A673 (cell line): Measurements from ENCODE around the gene KATNB1.

Experiments used
- EZH2 ChIP-seq: fragments of 200-600 bp; sonication (generic); IDR thresholded peaks from 2 replicates; pipeline ENCODE4 v1.6.1; 2017; ENCODE audit warnings: borderline replicate concordance, low read depth, mild to moderate bottlenecking, mixed read lengths, antibody characterized with exemption, low read length; ENCODE audit not compliant: poor library complexity, severe bottlenecking
- TF ChIP-seq, protein P1 (sequence below): fragments of 300-800, 200-600 bp; sonication (generic); conservative IDR thresholded peaks from 2 replicates; pipeline ENCODE4 v1.5.1; 2017; ENCODE audit warnings: low read depth, mild to moderate bottlenecking, antibody characterized with exemption, low read length, moderate library complexity, mixed read lengths

DNA sequence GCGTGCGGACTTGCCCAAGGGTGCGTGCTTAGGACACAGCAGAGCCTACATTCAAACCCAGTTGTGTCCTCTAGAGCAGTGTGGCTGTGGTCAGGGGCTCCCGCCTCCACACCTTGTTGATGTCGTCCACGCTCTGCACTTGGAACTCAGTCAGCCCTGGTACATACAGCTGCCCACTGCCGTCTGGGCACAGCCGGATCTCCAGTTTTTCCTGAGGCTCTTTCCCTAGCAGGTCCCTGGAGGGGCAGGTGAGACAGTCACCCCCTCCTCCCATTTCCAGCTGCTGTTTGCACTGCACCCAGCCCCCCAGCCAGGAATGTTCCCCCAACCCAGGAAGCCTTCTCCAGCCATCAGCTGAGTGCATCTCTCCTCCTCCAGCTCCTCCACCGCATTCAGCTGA lies 25.7 kb downstream of the KATNB1 start:
- TF ChIP-seq, protein P1, sequence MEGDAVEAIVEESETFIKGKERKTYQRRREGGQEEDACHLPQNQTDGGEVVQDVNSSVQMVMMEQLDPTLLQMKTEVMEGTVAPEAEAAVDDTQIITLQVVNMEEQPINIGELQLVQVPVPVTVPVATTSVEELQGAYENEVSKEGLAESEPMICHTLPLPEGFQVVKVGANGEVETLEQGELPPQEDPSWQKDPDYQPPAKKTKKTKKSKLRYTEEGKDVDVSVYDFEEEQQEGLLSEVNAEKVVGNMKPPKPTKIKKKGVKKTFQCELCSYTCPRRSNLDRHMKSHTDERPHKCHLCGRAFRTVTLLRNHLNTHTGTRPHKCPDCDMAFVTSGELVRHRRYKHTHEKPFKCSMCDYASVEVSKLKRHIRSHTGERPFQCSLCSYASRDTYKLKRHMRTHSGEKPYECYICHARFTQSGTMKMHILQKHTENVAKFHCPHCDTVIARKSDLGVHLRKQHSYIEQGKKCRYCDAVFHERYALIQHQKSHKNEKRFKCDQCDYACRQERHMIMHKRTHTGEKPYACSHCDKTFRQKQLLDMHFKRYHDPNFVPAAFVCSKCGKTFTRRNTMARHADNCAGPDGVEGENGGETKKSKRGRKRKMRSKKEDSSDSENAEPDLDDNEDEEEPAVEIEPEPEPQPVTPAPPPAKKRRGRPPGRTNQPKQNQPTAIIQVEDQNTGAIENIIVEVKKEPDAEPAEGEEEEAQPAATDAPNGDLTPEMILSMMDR, result no peak
- no peak for TF ChIP-seq EZH2
